HG03159 (cell line): ENCODE data around the gene OPCML.

Experiments used
- ATAC-seq: cut with Tn5 transposase; IDR thresholded peaks from one replicate; pipeline ENCODE4 v1.9.1; 2021; ENCODE audit warnings: mild to moderate bottlenecking, moderate library complexity; ENCODE audit not compliant: unreplicated experiment

The OPCML gene

GRCh38 chr11:133531971-133532651 is at the start of gene OPCML:
Gene OPCML (minus strand): TSS chr11:133532501.
- ATAC-seq: no peak

DNA sequence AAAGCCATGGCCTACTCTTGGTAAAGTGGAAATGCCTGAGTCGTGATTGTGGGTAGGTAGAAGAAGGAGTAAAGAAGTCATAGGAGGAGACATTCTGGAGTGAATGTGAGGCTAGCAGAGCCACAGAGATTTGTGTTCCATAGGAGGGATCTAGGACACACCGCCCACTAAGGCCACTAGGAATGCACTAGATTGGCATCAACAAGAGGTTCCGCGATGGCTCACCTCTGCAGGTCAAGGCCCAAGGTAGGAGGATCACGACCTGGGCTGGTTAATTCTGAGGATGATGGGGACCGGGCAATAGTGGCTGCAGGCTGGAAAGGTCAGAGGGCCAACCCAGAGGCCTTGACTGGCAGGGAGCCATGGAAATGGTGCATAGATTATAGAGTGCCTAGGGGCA is 48.8 kb upstream of the OPCML start:
- no peak for ATAC-seq

- ATAC-seq: no peak
These were observed 47.1 kb upstream of the OPCML start for GRCh38 chr11:133579165-133580031.

- no peak for ATAC-seq
These were observed 45.1 kb upstream of the OPCML start for GRCh38 chr11:133577403-133577802.

DNA sequence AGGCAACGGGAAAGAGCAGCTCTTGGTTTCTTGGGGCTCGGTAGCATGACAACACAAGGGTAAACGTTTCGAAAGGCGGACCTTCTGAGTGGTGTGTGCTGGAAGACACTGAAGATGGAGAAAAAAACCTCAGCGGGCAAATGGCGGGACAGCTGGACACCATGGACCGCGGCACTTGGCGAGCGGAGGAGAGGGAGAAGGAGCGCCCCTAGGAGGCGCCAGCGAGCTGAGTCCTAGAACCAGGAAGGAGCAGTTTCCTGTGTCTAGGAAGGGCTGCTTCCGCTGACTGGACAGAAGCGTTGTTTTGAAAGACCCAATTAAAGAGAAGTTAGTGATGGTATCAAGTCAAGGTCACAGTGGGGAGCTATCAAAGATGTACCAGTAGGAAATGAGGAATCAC is 44.0 kb upstream of the OPCML start:
- no peak for ATAC-seq

DNA sequence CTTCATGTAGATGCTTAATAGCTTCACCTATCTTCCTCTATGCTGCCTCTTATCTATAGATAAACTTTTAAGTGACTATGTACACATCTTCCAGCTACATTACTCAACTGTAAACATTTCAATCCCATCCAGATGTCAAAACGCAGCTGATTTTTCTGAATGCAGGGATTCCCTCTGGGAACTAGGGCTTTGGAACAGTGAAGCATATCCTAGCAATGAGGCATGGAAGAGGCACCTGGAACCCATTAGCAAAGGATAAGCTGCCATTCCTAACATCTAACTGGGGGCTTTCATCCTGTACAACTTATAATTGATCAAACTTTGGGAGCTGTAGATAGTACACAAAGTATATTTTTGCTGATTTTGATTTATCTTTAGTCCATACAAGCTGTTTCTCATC is 40.8 kb upstream of the OPCML start:
- ATAC-seq: no peak

DNA sequence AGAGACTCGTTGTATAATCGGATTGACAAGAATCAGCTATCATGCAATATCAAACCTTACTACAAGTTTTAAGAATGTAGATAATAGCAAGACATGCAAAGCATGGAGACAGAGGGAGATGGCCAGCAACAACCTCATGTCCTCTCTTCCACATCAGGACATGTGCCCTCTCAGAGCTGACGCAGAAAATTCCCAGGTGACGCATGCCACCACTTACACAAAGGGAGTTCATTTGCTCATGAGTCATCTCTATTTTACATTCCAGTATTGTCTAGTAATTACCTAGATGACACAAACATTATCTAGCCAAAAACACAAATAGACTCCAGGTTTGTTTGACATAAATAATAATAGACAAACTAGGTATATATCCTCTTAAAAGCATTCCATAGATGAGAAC is 38.1 kb upstream of the OPCML start:
- no peak for ATAC-seq

GRCh38 chr11:133563505-133564025 is 31.3 kb upstream of the OPCML start:
- no peak for ATAC-seq

- no peak for ATAC-seq
These were observed 28.2 kb upstream of the OPCML start for GRCh38 chr11:133560472-133560855.

- no peak for ATAC-seq
These were observed 27.7 kb upstream of the OPCML start for GRCh38 chr11:133559833-133560471.

DNA sequence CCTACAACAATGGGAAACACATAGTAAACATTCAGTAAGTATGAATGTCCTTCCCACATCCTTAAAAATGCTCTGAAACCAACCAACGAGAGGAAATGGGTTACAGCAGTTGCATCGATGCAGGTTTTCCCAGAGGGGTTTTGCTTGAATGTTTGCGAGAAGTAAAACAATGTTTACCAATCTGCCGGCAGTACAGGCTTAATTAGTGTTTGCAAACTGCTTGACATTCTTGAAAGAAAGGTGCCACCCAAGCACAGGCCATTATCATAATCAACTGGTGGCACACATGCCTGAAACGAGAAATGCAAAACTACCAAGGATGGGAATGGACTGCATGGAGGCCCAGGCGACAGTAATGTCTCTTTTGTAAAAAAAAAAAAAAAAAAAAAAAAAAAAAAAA is 27.1 kb upstream of the OPCML start:
- no peak for ATAC-seq

- no peak for ATAC-seq
These were observed 22.7 kb upstream of the OPCML start for GRCh38 chr11:133555034-133555433.

DNA sequence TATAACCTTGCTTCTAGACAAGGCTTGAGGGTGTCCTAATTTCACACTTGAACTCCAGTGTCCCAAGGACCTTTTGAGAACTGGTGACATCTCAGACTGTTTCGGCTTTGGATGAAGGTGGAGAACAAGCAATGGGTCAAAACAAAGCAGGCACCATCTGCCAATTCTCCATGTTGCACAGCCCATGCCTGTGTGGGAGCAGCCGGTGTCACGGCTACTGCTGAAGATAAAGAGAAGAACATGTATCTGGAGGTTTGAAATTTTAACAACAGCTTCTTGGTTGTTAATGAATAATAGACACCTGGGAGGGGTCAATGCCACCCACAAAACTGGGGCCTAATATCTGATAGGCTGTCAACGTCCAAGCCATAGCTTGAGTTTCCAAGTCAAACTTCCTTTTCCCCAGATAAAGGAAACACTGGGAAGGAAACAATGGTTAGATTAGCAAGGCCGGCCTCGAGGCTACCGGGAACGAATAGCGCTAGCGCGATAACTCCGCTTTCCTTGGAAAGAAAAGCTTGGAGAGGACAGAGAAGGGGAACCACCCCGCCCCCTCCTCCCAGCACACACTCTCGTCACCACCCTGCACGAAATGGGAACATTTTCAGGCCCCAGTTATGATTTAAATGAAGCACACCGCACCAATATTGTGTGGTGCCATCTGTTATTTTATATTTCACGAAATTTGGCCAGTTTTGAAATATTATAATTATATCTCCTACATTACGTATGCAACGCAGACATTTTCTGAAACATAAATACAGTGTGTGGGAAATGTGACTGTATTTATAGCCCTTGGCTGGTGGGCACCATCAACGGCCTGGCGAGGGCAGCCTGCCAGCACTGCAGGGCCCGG is 21.8 kb upstream of the OPCML start:
- no peak for ATAC-seq

GRCh38 chr11:133552938-133553337 is 20.6 kb upstream of the OPCML start:
- no peak for ATAC-seq

DNA sequence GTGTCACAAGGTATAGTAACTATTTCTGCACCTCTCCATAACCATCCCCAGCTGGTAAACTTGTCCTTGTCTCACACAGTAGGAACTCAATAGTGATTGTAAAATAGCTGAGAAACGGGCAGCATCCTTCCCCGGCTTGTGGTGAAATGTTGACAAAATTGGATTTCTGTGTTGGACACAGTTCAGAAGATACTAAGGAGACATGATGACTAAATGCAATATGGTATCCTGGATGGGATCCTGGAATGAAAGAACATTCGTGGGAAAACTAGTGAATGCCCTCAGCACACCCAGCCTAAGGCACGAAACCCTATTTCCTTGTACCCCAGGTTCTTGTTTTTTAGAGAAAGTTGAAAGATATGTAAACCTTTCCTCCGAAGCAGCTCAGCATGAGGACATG is 18.8 kb upstream of the OPCML start:
- no peak for ATAC-seq

DNA sequence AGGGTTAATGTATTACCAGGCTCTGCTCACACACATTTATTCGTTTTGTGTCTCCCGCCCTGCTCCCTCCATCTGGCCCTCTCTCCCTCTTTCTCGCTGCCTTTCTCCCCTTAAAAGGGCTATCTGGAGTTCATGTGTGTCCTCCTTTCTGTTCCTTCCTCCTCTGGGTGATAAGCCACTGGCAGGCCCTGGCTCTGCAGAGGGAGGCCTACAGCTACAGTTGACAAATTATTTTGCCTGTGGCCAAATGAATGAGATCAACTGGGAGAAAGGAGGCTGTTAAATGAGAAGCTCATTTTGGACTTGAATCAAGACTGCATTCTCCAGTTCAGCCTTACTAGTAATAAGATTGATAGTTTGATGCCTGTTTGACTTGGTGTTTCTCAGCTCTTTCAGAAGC is 17.5 kb upstream of the OPCML start:
- ATAC-seq: no peak

GRCh38 chr11:133548641-133549040 is 16.3 kb upstream of the OPCML start:
- ATAC-seq: no peak

DNA sequence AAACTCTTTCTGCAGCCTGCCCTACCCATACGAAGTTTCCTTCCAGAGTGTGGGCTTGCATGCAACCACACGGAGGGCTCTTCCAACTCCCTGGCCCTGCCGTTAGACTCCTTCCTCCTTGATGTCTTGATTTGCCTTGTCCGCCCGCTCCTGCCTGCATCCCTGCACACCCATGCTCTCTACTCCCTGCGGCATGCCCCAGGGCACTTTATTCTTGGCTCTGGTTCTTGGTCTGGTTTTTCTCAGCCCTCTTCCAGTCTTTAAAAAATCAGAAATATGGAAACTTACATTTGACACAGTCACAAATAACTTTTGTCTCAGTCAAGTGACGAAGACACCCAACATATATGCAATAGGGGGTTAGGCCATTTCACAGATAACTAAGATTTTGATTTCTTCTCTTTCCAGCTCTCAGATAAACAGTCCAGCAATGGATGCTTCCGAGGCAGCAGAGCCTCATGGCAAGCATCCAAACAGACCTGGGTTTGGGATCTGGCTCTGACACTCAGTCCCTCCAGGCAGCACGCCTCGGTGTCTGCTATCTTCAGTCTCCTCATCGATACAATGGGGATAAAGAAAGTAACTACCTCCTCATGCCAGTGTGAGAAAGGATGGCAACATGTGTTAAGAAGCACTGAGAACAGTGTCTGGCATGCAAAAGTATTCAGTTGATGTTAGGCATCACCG is 15.7 kb upstream of the OPCML start:
- no peak for ATAC-seq

DNA sequence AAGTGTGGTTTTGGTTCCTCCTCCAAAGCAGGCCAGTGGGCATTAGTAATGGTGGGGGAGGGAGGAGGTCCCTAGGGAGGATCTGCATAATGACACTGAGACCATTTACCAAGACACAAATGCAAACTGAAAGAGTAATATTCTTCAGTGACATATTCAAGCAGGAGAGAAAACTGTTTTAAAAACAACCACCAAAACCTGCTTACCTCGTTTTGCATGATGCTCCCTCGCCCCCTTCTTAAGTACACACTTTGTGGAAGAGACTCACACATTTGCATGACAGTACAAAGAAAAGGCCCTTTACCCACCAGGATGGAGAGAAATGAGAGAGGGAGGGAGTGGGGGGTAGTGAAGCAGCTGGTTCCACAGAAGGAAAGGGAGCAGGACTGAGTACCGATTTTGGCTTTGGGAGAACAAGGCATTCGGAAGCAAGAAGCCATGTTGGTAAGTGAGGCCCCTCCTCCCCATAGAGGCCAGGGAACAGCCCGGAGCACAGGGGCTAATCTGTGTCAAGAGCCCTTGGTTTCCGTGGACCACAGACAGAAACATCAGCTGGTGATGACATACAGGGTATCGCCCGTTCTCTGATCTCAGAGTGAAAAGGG is 13.0 kb upstream of the OPCML start:
- no peak for ATAC-seq

DNA sequence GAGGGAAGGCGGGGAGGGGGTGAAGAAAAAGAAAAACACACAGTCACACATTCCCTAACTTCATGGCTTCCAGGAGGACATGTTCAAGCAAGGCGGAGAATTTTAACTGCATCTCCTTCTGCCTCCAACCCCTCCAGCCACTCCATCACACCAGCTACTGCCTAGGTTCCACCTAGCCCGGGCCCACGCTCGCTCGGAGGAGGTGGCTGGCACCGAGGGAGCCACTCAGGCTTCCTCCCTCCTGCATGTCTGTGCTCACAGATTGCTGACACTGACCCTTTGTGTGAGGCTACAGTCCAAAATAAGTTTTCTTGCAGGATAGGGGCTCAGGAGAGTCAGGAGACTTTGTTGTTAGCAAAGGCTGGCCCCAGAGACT is 9.4 kb upstream of the OPCML start:
- ATAC-seq: no peak
